ENCODE results near the gene GSS.

- no peak for TF ChIP-seq CTCF (IDR thresholded peaks at IDR 0.05)
- no peak for TF ChIP-seq POLR2A (IDR thresholded peaks at IDR 0.05)
- no peak for TF ChIP-seq POLR2AphosphoS5 (IDR thresholded peaks at IDR 0.05; ENCODE audit: insufficient read depth in 1 of 2, low read depth in 1 of 2)
These were observed 71.8 kb downstream of the GSS start for GRCh38 chr20:34883809-34884208.
